HG02623 (cell line): ENCODE results near the gene HELZ.
"Not testable (repeated sequence)": the region's sequence is repeated elsewhere in the genome, so short reads cannot be mapped to it uniquely, and the experiment has no call there.

ENCODE experiments used
- ATAC-seq: cut with Tn5 transposase; IDR thresholded peaks from one replicate; pipeline ENCODE4 v1.9.1; 2021; ENCODE audit warnings: moderate library complexity; ENCODE audit not compliant: unreplicated experiment

The HELZ gene

DNA sequence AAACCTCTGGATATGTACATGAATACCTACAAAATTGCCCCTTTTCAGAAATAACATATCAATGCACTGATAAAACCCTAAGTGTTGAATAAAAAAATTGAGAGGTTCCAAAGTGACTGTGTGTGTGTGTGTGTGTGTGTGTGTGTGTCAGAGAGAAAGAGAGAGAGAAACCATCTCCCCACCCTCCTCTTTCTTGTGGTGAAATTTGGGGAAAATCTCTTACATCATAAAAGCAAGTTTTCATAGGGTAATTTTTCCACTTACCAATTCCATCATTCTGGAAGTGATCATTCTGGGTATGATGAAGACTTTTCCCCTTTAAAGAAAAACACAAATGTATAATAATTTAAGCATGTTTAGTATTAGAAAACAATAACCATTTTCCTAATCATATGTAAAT lies 121.3 kb downstream of the HELZ start:
- ATAC-seq = no peak

DNA sequence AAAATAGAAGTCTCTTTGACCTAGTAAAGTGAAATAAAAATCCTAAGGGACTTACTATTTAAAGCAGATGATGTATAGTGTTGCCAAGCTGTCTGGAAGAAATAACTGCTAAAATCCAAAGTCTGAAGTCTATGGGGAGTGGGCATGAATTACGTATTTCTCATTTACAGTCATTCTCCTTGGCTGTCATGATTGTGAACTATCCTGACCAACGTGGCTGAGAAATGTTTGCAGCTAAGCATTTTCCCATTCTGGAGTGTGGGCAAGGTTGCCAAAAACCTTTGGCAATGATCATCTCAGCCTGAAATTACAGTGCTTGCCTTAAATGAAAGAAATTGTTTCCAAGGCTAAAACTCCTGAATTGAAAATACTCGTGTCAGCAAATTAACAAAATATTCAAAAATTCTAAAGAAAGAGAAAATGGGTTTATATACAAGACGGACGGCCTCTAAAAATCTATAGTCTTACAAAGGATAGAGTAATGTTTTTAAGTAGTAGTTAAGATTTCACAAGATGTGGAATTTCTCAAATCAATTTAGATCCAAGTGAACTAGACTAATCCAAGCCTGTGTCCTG lies 123.6 kb downstream of the HELZ start:
- no peak for ATAC-seq

DNA sequence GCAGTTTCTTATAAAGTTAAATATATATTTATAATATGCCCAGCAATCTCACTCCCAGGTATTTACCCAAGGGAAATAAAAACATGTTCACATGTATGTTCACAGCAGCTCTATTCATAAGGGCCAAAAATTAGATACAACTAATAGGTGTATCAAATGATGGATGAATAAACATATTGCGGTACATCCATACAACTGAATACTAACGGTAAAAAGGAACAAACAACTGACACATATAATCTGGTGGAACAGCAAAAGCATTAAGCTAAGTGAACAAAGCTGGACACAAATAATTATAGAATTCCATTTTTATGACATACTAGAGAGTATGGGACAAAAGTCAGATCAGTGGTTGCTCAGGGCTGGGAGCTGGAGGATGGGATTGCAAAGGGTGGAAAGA lies 125.9 kb downstream of the HELZ start:
- ATAC-seq = no peak

DNA sequence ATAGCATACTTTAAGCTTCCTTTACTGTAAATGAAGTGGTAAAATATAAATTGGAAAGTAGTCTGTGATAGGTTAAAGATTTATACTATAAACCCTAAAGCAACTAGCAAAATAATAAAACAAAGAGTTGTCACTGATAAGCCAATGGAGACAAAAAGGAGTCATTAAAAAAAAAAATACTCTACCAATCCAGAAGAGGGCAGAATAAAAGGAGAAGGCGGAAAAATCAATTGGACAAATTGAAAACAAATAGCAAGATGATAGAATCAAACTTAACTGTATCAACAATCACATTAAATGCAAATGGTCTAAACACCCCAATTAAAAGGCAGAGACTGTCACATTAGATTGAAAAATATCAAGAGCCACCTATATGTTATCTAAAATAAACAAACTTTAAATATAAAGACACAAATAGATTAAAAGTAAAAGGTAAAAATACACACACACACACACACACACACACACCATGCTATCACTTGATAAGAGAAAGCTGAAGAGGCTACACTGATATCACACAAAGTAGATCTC lies 128.9 kb downstream of the HELZ start:
- ATAC-seq = no peak

DNA sequence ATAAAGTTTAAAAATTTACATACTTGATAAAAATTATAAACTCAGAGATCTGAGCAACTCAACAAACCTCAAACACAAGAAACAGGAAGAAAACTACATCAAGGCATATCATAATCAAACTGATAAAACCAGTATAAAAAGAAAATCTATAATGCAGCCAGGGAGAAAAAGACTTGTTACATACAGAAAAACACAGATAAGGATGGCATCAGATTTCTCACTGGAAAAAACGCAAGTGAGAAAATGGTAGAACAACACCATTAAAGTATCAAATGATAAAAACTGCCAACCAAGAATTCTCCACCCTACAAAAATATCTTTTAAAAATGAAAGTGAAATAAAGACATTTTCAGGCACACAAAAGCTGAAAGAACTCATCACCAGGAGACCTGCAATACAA lies 129.6 kb downstream of the HELZ start:
- ATAC-seq = no peak

DNA sequence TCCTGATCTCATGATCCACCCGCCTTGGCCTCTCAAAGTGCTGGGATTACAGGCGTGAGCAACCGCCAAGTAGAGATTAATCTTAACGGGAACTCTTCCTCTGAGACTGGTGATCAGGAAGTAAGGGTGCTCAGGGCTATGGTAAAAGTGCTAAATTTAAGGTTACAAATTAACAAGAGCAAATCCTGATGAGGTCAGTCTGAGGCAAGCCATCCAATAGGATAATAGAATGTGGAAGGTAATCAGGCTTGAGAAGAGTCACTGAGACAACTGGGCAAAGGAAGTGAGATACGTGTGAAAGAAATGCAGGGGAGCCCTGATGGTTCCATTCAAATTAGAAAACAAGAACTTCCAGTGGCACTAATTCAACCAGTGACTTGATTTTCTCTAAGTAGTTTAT lies 131.5 kb downstream of the HELZ start:
- no peak for ATAC-seq

DNA sequence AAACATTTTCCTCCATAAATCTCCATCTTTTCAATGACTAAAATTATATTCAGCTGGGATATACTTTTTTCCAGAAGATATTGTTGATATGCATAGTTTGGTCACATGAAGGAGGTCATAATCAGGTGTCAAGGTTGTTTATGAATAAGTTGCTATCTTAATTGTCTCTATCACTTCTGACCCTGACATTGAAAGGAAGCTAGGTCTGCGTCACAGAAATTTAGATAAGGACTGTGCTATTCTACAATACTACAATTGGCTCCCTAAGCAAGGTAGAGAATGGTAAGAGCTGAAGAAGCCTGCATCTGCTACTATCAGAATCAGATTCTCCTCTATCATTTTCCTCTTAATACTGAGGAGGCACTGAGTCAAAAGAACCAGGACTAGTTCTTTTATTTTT lies 133.2 kb downstream of the HELZ start:
- ATAC-seq = no peak

DNA sequence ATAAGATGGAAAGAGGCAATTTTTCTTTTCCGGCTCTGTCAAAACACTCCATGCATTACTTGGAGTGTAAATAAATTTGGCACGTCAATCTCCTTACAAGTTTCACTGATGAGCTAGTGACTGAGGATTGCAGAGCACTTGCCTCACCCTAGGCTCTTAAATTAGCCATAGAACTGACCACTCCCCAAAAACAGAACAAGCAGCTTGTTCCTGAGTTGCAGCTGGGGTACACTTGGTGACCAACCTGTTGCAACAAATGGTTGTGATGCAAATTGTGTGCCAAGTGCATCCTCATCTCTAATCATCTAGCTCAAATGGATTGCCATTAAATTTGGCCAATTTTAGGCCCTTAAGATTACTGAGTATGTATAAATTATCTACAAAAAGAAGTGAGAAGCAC lies 133.7 kb downstream of the HELZ start:
- ATAC-seq = no peak

DNA sequence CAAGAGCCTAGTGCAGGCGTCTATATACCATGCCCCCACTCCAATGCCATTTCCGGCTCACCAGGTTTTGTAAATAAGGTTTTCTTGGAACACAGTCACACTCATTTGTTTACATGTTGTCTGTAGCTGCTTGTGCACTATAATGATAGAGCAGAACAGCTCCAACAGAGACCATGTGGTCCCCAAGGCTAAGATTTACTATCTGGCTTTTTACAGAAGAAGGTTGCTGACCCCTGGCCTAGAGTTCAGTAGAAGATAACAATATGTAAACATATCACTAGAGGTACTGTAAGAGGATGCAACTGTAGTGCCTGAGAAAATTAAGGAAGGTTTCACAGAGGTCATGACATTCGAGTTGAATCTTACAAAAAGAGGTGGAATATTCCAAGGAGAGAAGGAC lies 134.4 kb downstream of the HELZ start:
- ATAC-seq = no peak

DNA sequence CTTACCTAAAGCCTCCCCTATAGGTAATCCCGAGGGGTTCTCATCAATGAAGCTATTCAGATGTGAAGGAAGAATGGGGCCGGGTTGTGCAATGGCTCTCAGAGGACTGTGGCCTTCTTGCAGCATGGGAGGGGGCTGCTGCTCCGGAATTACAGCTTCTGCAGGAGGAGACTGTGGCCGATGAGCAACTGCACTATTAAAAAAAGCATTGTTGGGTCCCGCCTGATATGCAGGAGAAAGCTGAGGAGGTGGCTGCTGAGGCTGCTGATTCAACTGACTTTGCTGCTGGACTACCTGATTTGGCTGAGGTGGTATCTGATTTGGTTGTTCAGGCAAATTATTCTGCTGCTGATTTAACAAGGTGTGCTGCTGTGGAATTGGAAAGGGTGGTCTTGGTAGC lies 135.9 kb downstream of the HELZ start:
- no peak for ATAC-seq

DNA sequence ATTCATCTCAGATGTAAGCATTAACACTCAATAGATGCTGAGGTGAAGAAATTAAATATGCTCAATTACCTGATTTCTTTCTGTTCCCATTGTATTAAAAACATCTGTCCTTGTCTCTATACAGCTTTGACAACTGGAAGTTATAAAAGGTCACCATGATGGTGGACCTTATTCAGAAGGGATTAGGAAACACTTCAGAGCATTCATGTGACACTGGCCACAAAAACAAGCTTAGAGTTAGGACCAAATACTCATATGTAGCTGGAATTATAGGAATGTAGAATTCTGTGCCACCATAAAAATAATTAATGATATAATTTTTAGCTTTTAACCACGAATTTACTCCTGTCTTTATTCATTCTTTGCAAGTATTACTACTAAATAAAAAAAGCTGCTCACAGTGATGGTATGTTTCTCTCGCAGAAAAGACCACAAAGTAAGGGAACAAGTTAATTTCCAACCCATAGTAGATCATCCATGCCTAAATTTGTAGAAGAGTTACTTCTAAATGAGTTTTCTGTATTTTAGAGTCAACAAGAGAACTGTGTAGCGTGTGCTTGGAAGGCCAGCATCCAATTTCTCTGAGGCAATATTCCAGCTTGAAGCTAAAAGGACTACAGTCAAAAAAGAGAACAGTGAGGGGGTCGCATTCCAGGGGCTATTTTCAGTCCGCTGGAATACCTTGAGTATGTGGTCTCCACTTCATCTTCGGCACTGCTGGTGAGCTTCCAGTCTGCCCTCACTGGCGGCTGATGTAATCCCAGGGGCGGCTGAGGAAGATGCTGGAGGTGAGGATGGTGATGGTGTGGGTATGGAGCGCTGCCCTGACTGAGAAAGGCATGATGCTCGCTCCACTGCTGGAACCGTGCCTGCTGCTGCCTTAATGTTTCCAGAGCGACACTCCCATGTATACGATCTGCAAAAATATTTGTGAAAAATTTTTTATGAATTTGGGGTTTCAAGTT lies 136.9 kb downstream of the HELZ start:
- no peak for ATAC-seq

DNA sequence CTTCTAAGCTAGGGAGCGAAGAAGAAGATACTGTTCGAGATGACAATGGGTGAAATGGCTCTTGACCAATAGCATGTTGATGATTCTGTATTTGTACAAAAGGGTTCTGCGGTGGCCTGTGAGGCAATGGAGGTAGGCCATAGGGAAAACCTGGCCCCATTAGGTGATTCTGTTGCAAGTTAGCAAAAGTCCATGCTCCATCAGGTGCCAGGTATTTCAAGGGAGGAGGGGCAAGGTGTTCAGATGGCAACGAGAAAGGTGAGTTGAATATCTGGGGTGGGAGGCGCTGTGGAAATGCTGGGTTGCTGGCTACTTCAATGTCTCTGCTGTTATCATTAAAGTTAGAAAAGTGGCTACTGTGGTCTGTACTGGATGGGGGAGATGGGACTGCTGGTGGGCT lies 137.8 kb downstream of the HELZ start:
- ATAC-seq = no peak

DNA sequence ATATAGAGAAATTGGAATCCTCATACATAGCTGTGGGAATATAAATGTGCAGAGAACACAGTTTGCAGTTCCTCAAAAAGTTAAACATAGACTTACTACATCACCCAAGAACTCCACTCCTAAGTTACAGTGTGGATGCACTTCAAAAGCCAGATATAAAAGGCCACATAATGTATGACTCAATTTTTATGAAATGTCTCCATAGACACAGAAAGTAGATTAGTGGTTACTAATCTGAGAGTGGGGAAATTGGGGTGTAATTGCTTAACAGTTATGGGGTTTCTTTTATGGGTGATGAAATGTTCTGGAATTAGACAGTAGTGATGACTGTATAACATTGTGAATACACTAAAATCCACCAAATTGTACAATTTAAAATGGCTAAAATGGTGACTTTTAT lies 139.8 kb downstream of the HELZ start:
- ATAC-seq = no peak

DNA sequence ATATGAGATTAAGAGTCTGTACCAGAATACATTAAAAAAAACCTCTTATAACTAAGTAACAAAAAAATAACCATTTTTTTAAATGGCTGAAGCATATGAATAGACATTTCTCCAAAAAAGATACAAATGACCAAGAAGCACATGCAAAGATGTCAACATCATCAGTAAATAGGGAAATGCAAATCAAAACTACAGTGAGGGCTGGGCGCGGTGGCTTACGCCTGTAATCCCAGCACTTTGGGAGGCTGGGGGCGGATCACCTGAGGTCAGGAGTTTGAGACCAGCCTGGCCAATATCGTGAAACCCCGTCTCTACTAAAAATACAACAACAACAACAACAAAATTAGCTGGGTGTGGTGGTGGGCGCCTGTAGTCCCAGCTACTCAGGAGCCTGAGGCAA lies 140.4 kb downstream of the HELZ start:
- ATAC-seq = not testable (repeated sequence)

DNA sequence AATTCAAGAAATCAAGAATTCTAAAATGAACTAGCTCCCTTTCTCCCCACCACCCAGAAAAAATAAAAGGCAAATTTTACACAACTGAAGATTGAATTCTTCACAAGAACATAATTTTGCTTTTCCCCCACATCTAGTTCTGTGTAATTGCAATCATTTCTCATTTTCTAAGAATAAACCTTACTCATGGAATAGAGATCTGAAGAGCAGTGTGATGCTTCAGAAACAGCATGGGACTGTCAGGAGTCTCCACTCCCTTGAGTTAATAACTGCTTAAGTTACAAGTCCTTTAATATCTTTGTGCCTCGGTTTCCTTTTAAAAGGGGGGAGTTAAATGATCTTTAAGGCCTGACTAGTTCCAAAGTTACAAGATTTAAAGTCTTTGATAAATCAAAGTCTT lies 147.0 kb downstream of the HELZ start:
- ATAC-seq = no peak

DNA sequence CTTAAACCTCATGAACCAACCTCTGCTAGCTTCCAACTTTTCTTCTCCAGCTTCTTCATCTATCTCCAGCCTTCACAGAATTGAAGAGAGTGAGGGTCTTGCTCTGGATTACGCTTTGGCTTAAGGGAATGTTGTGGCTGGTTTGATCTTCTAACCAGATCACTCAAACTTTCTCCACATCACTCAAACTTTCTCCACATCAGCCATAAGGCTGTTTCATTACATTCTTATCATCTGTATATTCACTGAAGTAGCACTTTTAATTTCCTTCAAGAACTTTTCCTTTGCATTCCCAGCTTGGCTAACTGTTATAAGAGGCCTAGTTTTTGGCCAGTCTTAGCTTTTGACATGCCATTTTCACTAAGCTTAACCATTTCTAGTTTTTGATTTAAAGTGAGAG lies 148.4 kb downstream of the HELZ start:
- ATAC-seq = no peak

DNA sequence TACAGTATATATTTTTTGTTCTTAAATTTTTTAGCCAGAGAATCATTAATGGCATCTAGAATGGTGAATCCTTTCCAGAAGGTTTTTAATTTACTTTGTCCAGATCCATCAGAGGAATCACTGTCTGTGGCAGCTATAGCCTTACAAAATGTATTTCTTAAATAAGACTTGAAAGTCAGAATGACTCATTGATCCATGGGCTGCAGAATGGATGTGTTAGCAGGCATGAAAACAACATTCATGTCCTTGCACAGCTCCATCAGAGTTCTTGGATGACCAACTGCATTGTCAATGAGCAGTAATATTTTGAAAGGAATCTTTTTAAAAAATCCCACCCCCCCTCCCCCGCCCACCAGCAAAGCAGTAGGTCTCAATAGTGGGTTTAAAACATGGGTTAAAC lies 149.2 kb downstream of the HELZ start:
- ATAC-seq = no peak

DNA sequence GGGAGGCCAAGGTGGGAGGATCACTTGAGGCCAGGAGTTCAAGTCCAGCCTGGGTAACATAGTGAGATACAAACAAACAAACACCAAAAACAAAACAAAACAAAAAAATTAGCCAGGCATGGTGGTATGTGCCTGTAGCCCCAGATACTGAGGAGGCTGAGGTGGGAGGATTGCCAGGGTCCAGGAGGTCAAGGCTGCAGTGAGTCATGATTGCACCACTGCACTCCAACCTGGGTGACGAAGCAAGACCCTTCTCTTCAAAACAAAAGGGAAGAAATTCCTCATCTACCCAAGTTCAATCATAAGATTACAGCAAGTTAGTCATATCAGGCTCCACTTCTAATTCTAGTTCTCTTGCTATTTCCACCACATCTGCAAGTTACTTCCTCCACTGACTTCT lies 149.7 kb downstream of the HELZ start:
- ATAC-seq = not testable (repeated sequence)

DNA sequence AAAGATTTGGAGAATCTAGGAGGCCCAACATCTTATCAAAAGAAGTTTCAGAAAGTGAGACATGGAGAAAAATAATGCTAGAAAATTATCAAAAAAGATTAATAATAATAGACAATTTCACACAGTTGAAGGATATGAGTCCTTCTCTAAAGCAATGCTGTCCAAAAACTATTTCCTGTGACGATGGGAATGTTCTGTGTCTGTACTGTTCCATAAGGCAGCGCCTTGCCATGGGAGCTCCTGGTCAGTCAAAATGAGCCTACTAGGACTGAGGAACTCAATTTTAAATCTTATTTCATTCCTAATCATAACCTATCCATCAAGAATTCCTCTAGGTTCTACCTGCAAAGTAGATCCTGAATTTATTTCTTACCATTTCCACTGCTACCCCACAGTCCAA lies 151.6 kb downstream of the HELZ start:
- no peak for ATAC-seq

DNA sequence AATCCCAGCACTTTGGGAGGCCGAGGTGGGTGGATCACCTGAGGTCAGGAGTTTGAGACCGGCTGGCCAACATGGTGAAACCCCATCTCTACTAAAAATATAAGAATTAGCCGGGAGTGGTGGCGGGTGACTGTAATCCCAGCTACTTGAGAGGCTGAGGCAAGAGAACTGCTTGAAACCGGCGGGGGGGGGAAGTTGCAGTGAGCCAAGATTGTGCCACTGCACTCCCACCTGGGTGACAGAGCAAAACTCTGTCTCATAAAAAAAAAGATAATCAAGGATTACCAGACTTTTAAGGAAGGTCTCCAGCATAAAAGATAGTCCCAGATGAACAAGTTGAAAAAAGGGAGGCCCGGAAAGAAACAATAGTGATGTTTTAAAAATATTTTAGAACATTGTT lies 152.3 kb downstream of the HELZ start:
- not testable (repeated sequence) for ATAC-seq

DNA sequence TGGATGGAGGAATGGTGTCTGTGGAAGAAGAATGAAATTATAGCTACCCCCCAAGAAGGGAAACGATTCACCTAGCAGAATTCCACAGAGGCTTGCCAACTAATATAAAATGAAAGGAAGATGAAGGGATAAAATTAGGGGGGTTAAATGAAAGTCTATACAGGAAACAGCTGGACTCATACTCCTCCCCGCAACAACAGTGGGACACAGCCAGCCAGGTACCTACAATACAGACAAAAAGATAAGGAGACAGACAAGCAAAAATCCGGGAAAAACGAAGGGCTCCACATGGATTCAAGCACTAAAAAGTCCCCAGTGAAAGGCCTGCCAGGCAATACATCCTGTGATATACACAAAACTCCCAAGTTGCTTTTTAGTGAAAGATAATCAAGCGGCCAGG lies 152.7 kb downstream of the HELZ start:
- ATAC-seq = no peak

DNA sequence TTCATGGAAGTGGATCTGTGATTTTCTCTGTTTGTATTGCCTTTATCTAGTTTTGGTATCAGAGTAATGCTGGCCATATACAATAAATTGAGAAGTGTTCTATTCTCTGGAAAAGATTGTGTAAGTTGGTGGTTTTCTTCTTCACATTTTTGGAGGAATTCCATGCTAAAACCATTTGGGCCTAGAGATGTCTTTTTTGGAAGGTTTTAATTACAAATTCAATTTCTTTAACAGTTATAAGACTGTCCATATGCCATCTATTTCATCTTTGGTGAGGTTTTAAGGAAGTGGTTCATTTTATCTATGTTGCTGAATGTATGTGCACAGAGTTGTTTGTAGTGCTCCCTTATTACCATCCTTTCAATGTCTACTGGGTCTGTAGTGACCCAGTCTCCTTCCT lies 154.7 kb downstream of the HELZ start:
- ATAC-seq = no peak
